NCI-H128 (cell line): ENCODE data around the gene POLR1G.
"Not testable (repeated sequence)": the region's sequence is repeated elsewhere in the genome, so short reads cannot be mapped to it uniquely, and the experiment has no call there.

Experiments used
- DNase-seq: peaks from one replicate; lab custom pipeline; 2025; ENCODE audit not compliant: unreplicated experiment; lab: John Stamatoyannopoulos, UW

The POLR1G gene

DNA sequence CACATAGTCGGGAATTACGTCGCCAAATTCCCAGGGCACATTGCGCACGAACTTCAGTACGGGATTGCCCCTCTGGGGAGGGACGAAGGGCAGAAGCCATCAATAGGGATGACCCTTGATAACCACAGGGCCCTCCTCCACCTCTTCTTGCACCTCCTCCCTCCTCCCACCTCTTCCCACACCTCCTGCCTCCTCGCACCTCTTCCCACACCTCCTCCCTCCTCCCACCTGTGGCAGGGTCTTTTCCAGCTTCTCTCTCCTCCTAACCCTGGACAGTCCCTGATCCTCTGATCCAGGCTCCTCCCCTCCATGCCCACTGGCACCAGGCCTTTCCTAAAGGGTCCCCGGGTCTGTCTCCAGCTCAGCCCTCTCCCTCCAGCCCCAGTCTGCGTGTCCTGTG lies 13.9 kb downstream of the POLR1G start:
- no peak for DNase-seq

- DNase-seq = no peak
These were observed 14.4 kb downstream of the POLR1G start for GRCh38 chr19:45420871-45421270.

DNA sequence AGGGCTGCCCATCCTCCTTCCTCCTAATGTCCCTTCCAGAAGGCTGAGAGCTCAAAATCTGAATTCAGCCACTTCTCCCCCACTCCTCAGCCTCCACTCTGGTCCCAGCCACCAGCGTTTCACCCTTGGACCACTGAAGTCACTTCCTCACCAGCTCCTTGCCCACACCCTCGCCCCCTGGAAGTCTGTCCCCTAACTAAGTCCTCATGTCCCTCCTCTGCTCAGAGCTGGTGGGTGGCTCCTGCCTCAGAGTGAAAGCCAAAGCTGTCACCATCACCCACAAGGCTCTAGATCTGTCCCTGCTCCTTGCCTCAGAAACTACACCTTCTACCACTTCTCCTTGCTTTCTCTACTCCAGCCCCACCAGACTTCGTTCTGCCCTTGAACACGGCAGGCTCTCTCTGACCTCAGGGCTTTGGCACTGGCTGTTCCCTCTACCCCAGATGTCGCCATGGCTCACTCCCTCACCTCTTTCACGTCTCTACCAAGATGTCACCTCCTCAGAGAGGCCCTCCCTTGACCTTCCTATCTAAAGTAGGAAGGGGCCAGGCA lies 15.6 kb downstream of the POLR1G start:
- no peak for DNase-seq

DNA sequence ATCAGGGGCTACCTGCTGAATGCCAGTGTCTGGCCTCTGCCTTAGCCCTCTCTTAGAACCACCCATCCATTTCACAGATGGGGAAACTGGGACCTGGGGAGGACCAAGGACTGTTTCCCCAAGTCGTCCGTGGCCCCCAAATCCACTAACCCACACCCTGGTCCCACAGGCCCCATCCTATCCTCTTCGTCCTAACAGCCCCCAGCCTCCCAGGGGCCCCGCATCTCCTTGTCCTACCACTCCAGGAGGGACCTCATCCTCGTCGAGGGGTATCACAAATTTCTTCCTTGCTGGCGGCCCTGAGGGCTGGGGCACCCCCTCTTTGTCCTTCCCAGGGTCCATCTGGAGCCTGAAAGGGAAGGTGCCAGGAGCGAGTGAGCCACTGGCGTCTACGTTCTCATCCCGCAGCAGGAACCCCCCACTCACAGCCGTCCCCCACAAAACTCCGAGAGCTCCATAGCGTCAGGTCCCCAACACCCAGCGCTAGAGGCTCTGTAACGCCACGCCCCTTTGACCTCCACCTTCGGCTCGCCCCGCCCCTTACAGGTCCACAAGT lies 16.7 kb downstream of the POLR1G start:
- DNase-seq = no peak

GRCh38 chr19:45423589-45424190 lies 17.2 kb downstream of the POLR1G start, which contains the start of gene ERCC1:
Gene ERCC1 (minus strand): TSS chr19:45423917. CDS start chr19:45423374, 543 bp downstream.
- DNase-seq = peak; percentile 97

- no peak for DNase-seq
These were observed 18.0 kb downstream of the POLR1G start for GRCh38 chr19:45424191-45425058.

GRCh38 chr19:45428384-45429231 lies 22.2 kb downstream of the POLR1G start:
- no peak for DNase-seq

- DNase-seq = not testable (repeated sequence)
These were observed 23.5 kb downstream of the POLR1G start for GRCh38 chr19:45429896-45430295.

- DNase-seq = not testable (repeated sequence)
These were observed 24.6 kb downstream of the POLR1G start for GRCh38 chr19:45431008-45431407.

DNA sequence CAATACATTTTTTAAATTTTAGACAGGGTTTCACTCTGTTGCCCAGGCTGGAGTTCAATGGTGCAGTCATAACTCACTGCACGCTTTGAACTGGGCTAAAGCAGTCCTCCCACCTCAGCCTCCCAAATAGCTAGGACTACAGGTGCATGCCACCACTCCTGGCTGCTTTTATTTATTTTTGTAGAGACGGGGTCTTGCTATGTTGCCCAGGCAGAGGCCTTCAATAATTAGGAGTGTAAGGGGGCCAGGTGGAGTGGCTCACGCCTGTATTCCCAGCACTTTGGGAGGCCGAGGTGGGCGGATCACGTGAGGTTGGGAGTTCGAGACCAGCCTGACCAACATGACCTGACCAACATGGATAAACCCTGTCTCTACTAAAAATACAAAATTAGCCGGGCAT lies 26.1 kb downstream of the POLR1G start:
- DNase-seq = not testable (repeated sequence)

GRCh38 chr19:45437328-45437727 lies 30.9 kb downstream of the POLR1G start:
- no peak for DNase-seq

DNA sequence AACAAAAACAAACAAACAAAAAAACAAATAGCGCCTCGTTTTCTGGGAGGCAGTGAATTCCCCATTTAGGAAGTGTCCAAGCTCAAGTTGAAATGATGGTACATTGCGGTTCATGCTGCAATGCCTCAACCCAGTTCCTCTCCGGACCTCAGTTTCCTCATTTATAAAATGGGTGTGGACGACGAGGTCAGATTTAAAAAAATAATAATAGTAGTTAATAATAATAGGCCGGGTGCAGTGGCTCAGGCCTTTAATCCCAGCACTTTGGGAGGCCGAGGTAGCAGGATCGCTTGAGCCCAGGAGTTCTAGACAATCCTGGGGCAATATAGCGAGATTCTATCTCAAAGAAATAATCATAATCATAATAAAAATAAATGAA lies 32.7 kb downstream of the POLR1G start:
- no peak for DNase-seq

GRCh38 chr19:45439569-45440258 lies 33.3 kb downstream of the POLR1G start:
- peak; percentile 73 for DNase-seq

- no peak for DNase-seq
These were observed 33.8 kb downstream of the POLR1G start for GRCh38 chr19:45440259-45440638.

DNA sequence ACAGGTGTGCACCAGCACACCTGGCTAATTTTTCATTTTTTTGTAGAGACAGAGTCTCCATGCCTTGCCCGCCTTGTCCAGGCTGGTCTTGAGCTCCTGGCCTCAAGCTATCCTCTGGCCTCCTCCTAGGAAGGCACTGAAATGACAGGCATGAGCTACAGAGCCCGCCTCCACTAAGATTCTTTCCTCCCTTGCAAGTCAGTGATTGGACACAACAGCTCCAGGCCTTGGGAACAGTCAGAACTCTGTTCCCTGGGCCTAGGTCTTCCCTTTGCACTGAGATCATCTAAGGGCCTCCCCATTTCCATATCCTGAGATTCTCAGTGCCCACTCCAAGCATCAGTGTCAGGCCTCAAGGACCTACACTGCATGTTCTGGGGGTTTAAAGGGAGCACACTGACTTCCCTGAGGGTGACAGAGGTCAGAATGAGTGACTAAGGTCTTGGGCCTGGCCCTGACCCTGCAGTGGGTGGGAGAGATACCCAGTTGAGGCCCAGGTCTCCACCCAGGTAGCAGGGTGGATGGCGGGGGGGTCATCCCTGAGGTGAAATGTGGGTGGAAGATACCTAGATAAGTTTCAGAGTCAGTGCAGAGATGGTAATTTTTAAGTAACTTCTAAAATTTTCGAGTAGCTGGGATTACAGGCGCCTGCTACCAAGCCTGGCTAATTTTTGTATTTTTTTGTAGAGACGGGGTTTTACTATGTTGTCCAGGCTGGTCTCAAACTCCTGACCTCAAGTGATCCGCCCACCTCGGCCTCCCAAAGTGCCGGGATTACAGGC lies 34.6 kb downstream of the POLR1G start:
- no peak for DNase-seq

- no peak for DNase-seq
These were observed 35.9 kb downstream of the POLR1G start for GRCh38 chr19:45442408-45442777.

GRCh38 chr19:45442778-45443461 lies 36.5 kb downstream of the POLR1G start:
- no peak for DNase-seq

DNA sequence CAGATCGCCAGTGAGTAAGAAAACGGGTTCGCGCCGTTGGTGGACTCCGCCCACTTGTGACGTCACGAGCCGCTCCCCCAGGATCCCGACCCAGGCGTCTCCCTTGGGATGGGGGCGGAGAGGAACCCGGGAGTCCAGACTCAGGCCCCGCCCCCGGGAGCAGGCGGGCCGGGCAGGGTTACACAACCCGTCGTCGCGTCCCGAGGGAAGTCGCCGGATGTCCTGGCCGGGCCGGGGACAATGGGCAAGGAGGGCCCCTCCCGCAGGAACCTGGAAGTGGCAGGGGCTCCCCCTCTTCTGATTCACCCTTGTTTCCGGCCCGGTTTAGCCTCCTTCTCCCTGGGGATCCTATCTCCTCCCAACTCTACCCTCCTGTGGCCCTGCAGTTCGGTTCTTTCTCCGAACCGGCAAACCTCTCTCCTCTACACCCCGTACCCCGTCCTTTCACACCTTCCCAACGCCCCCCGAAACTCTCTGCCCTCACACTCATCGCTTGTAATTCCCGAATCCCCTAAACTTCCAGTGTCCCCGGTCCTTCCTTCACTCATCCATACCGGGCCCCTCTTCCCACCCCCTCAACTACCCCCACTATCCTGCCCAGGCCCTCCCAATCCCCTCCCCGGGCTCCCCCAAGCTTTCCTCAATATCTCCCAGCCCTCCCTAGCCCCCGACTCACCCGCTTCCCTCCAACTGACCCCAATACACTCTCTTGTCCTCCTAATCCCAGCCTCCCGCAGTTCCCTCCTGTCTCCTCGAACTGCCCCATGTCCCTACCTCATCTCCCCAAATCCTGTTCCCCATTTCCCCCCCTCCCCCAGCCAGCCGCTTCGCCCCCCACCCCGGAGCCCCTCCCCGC lies 37.2 kb downstream of the POLR1G start:
- DNase-seq = no peak
